Globus pallidus (tissue), 1 donor: ENCODE data around the gene SHTN1.

Experiments used
- DNase-seq: peaks from one replicate; pipeline ENCODE4 v3.0.0-alpha.2; 2015; ENCODE audit warnings: low spot score

The SHTN1 gene

DNA sequence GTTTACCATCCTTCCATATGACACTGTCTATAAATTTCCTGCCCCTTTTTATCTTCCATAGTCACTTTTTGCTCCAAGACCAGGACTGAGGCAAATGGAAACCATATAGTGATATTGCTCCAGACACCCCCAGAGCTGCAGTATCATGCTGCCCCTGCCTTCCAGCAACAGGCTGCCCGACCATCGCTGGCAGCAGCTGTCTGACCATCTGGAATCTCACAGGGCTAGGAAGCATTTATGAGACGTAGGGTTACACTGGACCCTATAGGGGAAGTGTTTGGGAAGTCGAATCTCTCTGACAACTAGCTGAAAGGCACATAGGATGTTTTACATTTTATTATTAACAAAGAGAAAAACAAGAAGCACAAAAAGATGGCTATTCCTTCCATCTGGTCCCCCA lies 136.3 kb downstream of the SHTN1 start:
- no peak for DNase-seq

DNA sequence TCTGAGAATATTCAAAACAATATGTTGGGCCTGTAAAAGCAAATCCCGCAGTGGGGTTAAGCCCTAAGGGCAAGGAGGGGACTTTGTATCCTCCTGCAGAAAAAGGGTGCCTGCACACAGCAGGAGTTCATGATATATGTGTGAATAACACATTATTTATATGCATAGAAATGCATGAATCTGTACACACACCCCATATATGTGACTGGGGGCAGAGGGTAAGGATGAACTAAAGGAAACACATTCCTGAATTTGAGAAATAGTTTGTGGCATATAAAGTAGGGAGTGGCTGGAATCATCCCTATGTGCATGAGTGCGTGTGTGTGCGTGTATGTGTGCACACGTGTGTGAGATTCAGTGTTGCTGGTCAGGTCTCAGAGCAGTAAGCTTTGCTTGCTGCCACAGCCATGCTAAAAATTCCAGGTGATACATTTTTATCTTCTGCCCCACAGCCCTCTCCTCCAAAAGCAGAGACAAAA lies 136.8 kb downstream of the SHTN1 start:
- no peak for DNase-seq

- no peak for DNase-seq
Observed at GRCh38 chr10:116866987-116867595, 137.9 kb downstream of the SHTN1 start.

GRCh38 chr10:116866066-116866465 lies 138.9 kb downstream of the SHTN1 start:
- DNase-seq: no peak

GRCh38 chr10:116864436-116864835 lies 140.6 kb downstream of the SHTN1 start:
- no peak for DNase-seq

DNA sequence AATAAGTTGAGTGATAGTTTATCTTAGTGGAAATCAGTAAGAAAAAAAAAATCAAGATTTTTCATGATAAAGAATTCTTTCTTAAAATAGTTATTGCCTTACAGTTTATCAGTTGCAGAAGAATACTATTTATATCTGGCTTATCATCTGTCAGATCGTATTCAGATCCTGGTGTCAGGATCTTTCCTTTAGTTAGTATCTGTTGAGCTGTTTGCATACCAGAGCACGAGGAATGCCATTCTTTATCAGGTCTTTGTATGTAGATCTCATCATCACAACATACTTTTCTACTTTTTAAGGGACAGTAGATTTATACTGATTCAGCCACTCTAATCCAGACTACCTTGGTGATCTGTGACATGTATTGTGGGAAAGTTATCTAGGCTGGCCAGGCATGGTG lies 143.2 kb downstream of the SHTN1 start:
- DNase-seq: no peak

DNA sequence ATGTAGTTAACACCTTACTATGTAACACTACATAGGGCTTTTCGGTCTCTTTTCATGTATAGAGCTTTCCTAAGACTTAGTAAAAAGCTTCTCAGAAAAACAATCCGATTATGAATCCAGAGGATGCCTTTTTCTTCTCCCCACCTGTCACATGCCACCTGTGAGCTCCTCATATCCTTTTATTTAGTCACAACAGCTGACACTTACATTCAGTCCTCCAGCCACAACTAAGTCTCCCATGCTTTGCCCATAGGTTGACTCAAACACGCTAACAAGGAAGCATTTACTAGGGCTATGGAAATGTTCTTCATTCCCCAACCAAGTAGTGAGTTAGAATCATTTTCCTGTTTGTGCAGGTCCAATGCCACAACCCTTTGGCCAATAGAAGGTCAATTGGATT lies 147.8 kb downstream of the SHTN1 start:
- DNase-seq: no peak

DNA sequence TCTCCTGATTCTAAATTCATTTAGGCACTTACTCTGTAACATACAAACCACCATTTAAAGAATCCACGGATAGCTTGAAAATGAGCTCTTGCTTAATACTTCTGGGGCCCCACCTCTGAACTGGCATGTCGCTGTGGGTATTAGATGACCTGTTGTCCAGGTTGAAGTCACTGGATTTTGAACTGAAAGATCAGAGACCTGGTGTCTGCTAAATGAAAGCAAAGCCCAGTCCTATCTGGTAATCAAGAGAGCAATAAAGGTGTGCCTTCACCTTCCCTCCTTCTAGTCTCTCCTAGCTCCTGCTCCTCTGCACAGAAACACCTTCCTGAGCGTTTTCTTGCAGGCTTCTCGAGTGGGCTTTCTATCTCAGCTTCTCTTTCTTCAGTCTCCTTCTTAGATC lies 151.3 kb downstream of the SHTN1 start:
- no peak for DNase-seq

GRCh38 chr10:116853287-116853686 lies 151.7 kb downstream of the SHTN1 start:
- DNase-seq: no peak

DNA sequence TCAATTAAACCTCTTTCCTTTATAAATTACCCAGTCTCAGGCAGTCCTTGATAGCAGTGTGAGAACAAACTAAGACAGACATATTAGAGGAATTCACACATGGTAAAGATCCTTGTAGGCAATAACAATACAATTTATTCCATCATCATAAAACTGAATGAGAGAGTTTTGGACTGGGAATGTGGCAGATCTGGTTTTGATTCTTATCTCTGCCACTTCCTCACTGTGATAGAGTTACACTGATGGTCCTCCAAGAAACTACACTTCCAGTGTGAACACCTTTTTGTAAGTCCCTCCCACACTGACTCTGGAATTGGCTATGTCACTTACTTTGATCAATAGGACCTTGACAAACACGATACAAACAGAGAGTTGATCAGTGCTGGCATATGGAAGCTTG lies 152.7 kb downstream of the SHTN1 start:
- DNase-seq: no peak

- DNase-seq: no peak
Observed at GRCh38 chr10:116850058-116850611, 154.9 kb downstream of the SHTN1 start.

GRCh38 chr10:116849248-116850057 lies 155.5 kb downstream of the SHTN1 start, which contains the start of gene ENO4:
Gene ENO4 (plus strand): TSS chr10:116849499. CDS start chr10:116849567, 68 bp downstream.
- peak; percentile 71 for DNase-seq

GRCh38 chr10:116848944-116849247 lies 156.1 kb downstream of the SHTN1 start:
- DNase-seq: no peak

DNA sequence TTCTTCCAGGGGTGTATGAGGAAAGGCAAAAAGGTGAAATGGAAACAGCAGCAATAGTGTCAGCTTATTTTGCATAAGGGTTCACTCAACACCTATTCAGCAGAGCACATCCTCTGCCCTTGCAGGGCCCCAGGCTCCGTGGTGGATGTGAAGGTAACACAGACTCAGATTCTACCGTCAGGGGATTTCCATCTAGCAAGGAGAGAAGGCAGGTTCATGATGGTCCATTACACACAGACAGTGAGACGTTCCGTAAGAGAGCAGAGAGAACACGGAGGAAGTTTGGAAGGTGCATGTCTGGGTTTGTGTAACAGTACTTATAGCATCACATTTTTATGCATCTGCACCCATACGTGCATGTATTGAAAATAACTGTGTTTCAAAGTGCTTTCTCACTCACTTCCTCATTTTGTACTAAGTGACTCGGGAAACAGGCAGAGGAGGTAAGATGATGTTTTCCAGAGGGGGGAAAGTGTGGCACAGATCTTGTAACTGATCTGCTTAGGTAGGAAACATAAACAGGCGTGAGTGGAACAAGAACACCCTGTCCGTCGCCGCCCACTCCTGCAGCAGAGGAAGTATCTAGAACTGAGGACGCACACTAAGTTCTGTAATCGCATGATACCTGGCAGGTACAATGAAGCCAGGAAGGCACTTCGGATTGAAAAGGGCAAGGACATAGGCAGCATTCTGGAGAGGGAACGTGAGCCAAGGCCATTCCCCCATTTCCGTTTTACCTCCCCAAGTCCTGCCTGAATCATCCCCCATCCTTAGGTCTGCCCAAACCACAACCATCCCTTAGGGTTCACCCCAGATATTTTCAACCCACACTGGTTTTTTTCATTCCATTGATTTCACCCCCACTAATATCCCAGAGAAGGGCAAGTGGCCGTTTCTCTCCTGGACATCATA lies 156.7 kb downstream of the SHTN1 start:
- DNase-seq: no peak

DNA sequence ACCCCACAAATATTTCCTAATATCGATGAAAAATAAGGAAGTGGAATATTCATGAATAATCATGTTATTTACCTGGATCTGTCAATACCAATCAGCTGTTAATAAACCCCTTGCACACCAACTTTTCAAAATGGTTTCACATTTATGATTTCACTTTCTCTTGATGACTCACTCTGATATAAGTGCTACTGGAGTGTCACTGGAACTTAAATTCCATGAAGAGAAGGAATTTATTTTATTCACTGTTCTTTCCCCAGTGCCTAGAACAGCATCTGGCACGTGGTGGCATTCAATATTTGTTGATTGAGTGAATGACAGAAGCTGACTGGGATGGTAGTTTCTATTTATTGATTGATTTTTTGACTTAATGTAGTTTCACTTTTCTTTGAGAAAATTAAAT lies 159.2 kb downstream of the SHTN1 start:
- no peak for DNase-seq

- no peak for DNase-seq
Observed at GRCh38 chr10:116840389-116841075, 164.5 kb downstream of the SHTN1 start.

DNA sequence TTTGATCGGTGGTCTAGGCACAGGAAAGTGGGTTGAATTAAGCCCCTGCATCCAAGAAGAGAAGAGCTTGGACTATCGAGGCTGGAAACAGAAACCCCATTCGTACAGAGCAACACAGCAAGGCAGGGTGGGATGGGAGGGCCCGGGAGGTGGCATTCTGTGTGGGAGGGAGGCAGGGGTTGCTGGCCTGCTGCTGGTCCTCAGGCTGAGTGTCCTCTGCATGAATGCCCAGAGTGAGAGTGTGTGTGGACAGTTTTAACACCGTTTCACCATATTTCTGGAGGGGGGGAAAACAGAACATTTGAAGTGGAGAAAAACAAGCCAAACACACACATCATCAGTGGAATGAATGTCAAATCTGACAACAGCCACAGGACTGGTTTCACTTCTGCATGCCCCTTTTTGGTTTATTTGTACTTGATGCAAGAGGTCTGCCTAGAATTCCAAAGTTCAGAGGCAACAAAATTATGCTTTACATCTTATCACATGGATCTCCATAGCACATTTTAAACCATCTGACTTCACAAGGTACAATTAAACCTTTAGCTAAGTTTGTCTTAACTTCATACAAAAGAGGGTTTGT lies 166.8 kb downstream of the SHTN1 start:
- no peak for DNase-seq

GRCh38 chr10:116836902-116837523 lies 168.0 kb downstream of the SHTN1 start:
- DNase-seq: no peak

DNA sequence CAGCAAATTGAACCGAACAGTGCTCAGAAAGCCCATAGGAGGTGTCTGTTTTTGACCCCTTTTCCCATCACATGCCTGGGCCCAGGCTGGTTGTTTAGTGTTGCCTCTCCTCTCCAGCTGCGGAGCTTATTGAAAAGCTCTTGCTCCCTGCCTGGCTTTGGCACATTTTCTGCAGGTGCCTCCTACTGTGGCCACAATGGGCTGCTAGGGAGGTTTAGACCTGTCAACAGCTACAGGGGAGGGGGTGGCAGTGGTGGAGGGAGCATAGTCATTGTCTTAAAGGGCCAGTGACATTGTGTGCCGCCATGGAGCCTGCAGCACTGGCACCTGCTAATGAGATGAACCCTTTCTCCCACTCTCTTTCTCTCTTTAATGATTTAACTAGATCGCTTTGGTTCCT lies 168.9 kb downstream of the SHTN1 start:
- no peak for DNase-seq

- DNase-seq: no peak
Observed at GRCh38 chr10:116835658-116836057, 169.3 kb downstream of the SHTN1 start.
